NCI-H2029 treated with DMSO at 0.1 percent for 48 hours (cell line): ENCODE results near the gene FAM229A.

Experiments used
- DNase-seq: peaks from one replicate; lab custom pipeline; 2025; lab: John Stamatoyannopoulos, UW

The FAM229A gene

GRCh38 chr1:32329931-32330466, 32.3 kb downstream of the FAM229A start:
- DNase-seq: no peak

GRCh38 chr1:32327204-32327603, 35.1 kb downstream of the FAM229A start:
- DNase-seq: no peak

DNA sequence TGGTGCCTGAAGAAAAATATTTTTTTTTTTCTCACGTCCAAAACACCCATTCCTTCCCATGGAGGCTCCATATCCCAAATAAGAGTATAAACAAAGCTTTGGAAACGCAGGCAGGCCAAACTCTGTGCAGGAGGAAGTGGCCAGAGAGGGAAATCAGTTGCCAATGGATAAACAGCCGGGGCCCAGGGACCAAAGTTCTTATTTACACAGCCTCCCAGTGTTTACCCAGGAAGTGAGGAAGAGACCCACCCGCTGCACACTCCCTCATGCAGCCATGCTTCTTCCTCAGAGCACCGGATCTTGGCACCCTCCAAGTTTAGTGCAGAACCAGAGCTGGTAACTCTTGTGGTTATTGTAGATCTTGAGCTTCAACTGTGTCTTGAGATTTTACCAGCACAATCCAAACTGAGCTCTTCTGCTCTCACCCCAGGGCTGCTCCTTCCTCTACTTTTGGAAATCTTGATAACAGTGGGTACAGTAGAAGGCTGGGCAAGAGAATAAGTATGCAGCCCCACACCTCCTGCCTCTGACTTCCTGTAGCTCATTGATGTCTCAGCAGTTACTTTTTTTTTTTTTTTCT, 40.5 kb downstream of the FAM229A start:
- no peak for DNase-seq

DNA sequence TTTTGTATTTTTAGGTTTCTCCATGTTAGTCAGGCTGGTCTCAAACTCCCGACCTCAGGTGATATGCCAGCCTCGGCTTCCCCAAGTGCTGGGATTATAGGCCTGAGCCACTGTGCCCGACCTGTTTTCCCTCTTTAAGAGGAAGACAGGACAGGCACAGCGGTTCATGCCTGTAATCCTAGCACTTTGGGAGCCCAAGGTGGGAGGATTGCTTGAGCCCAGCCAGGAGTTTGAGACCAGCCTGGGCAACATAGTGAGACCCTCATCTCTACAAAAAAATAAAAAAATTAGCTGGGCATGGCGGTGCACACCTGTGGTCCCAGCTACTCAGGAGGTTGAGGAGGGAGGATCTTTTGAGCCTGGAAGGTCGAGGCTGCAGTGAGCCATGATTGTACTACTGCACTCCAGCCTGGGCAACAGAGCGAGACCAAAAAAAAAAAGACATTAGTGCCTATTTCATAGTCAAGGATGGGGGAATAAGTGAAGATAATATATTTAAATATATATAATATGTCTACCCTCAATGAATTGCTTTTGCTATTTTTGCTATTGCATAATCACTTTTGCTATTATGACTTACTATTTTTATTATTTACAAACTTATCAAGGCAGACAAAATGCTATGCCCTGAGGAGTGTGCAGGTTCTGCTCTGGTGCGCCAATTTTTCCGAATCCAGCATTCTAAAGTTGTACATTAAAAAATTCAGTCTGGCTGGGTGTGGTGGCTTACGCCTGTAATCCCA, 44.0 kb downstream of the FAM229A start:
- no peak for DNase-seq

DNA sequence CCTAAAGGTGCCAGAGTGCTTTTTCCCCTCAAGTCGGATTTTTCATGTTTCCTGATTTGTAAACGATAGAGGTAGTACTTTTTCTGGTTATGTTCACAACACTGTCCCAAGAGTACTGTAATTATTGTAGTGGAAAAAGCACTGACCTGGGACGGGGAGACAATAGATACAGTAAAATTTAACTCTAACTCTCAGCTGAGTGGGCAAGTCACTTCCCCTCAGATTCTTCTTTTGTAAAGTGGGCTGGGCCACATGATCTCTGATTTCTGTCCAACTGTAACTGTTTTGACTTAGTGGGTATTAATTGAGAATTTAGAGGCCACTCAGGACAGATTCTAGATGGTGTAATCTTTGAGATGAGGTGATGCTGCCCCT, 45.4 kb downstream of the FAM229A start:
- DNase-seq: no peak

DNA sequence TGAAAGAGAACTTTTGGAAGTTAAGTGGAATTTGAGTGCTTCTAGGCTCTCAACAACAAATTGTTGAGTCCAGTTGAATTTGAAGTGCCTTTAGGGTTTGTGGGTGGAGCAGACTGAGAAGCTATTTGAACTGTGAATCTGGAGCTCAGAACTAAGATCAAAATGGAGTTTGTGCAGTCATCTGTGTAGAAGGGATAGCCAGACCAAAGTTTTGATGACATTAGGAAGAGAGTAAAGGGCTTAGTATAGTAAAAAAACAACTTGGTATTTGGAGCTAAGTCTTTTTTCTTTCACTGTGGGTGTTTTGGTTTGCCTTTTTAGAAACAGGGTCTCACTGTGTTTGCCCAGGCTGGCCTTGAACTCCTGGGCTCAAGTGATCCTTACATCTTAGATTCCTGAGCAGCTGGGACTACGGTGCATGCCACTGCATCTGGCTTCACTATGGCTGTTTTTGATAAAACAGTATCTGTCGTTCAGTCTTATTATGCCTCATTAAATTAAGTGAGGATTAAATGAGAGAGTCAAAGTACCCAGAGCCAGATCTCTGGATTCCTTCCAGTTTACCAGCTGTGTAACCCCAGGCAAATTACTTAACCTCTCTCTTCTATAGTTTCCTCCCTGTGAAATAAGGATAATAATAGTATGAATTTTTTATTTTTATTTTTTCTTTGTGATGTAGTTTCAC, 50.4 kb downstream of the FAM229A start:
- no peak for DNase-seq
